Tibial artery (tissue), 4 donors: ENCODE measurements around the gene ROCK2.

Experiments
- DNase-seq, 2 donors: peaks; one replicate each; pipeline ENCODE4 v3.0.0-alpha.2; 2019
- H3K27ac ChIP-seq, 2 donors: fragments of 200-600 bp; sonication (generic) in 1 of 2; 1 replicate in 1 of 2; 2 replicates in 1 of 2; pipeline ENCODE4 v1.5.1; 2018 to 2019; ENCODE audit warnings: mild to moderate bottlenecking in 1 of 2
- H3K27me3 ChIP-seq, 2 donors: fragments of 200-600 bp; sonication (generic) in 1 of 2; one replicate each; pipeline versions ENCODE4 v1.5.1 to v1.6.0; 2016 to 2019
- H3K36me3 ChIP-seq, 3 donors: fragments of 200-600 bp; sonication (generic) in 2 of 3; one replicate each; pipeline ENCODE4 v1.5.1; 2016 to 2019; ENCODE audit warnings: mild to moderate bottlenecking in 2 of 3
- H3K4me1 ChIP-seq, 4 donors: fragments of 200-600 bp; sonication (generic) in 2 of 4; 1 replicate in 3 of 4; 2 replicates in 1 of 4; pipeline ENCODE4 v1.5.1; 2016 to 2019
- H3K4me3 ChIP-seq, 2 donors: fragments of 200-600 bp; sonication (generic) in 1 of 2; 1 replicate in 1 of 2; 2 replicates in 1 of 2; pipeline ENCODE4 v1.5.1; 2018 to 2019; ENCODE audit warnings: mild to moderate bottlenecking in 2 of 2
- H3K9me3 ChIP-seq, 3 donors: fragments of 200-600 bp; sonication (generic) in 1 of 3; one replicate each; pipeline ENCODE4 v1.5.1; 2016 to 2019
- intact Hi-C: fragments of 100-400 bp; cut with DNase I; formaldehyde crosslinking; loops from one replicate; pipeline ENCODE4 v1.15.0; 2023; ENCODE audit warnings: low total_unique reads
- TF ChIP-seq, protein P1 (sequence below), 2 experiments: fragments of 200-600 bp in 1 of 2; fragments of 450-650 bp in 1 of 2; IDR thresholded peaks; one replicate each; pipeline ENCODE4 v1.5.1; 2017 to 2019; ENCODE audit warnings: antibody characterized with exemption in 2 of 2, mild to moderate bottlenecking in 1 of 2, moderate library complexity in 1 of 2

The ROCK2 gene

DNA sequence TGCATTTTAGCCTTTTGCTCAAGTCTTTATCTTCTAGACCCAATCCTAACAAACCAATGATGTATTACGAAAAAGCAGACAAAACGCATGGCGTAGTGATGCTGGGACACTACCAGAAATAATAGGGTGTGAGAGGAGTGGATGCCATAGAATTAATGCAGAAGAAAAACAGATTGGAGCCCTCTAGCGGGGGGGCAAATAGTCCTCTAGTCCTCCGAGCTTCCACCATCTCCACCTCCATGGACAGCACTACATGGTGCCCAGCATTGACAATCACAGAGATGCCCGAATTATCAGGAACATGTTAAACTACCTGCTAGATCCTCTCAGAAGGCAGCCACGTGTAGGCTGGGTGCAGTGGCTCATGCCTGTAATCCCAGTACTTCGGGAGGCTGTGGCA, 15.4 kb upstream of the ROCK2 start:
- intact Hi-C loops, result no loop called here
- H3K4me3 ChIP-seq, result no peak overlapping the region

DNA sequence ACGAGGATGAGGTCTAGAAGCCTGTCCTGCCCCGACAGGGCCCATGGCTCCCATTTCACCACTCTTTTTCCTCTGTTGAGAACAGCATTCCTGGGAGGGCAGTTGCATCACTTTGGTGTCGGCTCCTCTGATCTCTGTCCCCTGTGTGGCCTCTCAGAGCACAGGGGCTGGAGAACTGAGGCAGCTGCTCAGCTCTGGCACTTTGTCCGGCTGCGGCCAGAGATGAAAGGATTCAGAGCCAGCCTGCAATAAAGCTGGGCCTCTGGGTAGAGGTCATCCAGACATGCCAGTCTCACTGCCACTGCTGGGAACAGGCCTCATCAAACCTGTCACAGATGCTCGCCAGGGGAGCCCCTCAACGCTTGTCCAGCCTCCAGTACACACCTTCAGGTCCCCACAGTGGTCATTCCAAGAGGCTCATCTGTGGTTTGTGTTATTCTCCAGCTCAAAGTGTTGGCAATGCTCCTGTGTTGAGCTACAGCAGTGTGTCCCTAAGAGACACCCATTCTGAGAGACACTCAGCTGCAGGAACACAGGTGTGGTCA, 13.1 kb upstream of the ROCK2 start:
- peaks cover 0 to 10% (median 7%) of the 10 kb centered on the region in 4 donors for H3K4me1 ChIP-seq
- DNase-seq, result no peak
- no peak overlapping the region for H3K4me3 ChIP-seq
- intact Hi-C loops, result no loop called here
- H3K36me3 ChIP-seq, result no peaks in the 10 kb centered on the region
- no peak overlapping the region for H3K27ac ChIP-seq
- TF ChIP-seq, protein P1, sequence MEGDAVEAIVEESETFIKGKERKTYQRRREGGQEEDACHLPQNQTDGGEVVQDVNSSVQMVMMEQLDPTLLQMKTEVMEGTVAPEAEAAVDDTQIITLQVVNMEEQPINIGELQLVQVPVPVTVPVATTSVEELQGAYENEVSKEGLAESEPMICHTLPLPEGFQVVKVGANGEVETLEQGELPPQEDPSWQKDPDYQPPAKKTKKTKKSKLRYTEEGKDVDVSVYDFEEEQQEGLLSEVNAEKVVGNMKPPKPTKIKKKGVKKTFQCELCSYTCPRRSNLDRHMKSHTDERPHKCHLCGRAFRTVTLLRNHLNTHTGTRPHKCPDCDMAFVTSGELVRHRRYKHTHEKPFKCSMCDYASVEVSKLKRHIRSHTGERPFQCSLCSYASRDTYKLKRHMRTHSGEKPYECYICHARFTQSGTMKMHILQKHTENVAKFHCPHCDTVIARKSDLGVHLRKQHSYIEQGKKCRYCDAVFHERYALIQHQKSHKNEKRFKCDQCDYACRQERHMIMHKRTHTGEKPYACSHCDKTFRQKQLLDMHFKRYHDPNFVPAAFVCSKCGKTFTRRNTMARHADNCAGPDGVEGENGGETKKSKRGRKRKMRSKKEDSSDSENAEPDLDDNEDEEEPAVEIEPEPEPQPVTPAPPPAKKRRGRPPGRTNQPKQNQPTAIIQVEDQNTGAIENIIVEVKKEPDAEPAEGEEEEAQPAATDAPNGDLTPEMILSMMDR (IDR thresholded peaks at IDR 0.05), result no peak
- H3K9me3 ChIP-seq, result no peaks in the 10 kb centered on the region
- H3K27me3 ChIP-seq, result no peaks in the 10 kb centered on the region

More for the DNA sequence above, 15.4 kb upstream of the ROCK2 start:
- TF ChIP-seq, protein P1 (IDR thresholded peaks at IDR 0.05), result no peak
- Histone ChIP-seq H3K9me3 (no peaks in the 10 kb centered on the region), H3K27me3 (no peaks in the 10 kb centered on the region), H3K36me3 (no peaks in the 10 kb centered on the region), H3K27ac (no peak overlapping the region), H3K4me1 (peaks cover 0 to 10% (median 7%) of the 10 kb centered on the region in 4 donors)
- no peak for DNase-seq

DNA sequence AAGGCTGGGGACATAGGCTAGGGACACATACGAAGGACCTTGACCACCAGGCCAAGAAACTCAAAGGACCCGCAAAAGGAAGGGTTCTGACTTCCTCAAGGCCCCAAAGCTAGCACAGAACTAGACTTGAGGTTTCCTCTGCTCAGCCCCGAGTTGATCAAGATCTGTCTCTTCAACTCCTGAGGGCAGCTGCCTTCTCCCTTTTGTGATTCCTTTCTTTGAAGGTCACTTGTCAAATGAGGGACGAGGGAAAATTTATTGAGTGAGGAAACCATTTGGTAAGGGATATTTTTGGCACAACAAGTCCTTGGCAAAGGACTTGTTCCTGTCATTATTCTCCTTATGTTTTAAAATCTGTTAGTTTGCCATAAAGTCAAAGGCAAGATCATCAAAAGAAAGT, 12.3 kb upstream of the ROCK2 start:
- H3K27me3 ChIP-seq, result no peaks in the 10 kb centered on the region
- H3K4me1 ChIP-seq, result peaks cover 0 to 10% (median 7%) of the 10 kb centered on the region in 4 donors
- no peak overlapping the region for H3K4me3 ChIP-seq
- intact Hi-C loops, result no loop called here
- H3K36me3 ChIP-seq, result no peaks in the 10 kb centered on the region
- H3K9me3 ChIP-seq, result no peaks in the 10 kb centered on the region
- no peak for DNase-seq
- TF ChIP-seq, protein P1 (IDR thresholded peaks at IDR 0.05), result no peak
- H3K27ac ChIP-seq, result no peak overlapping the region

DNA sequence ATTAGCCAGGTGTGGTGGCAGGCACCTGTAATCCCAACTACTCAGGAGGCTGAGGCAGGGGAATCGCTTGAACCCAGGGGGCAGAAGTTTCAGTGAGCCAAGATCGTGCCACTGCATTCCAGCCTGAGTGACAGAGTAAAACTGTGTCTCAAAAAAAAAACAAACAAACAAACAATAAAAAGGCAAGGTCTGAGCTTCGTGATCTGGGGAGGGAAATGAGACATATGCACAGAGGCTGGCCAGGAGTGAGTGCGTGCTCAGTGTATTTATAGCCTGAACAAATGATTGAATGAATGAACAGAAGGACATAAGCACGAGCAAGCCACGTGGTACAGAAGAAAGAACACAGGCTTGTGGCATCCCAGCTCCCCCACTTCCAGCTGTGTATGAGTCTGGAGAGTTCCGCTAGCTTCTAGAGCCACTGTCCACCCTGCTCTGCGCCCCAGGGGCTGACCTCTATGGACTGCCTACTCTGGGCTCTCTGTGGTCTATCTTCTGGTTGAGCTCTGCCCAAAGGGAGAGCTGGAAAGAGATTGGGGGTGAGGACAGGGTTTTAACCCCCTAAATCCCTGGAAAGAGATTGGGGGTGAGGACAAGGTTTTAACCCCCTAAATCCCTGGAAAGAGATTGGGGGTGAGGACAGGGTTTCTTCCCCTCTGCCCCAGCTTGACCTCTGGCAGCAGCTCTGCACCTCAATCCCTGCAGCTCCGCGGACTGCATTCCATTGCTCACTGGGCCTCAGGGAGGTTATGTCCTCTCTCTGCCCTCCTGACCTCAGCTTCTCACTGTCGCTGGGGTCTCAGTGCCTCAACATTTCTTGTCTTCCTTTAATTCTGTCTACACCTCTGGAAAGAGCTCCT, 11.0 kb upstream of the ROCK2 start:
- H3K27me3 ChIP-seq, result no peaks in the 10 kb centered on the region
- intact Hi-C loops, result no loop called here
- DNase-seq, result no peak
- H3K9me3 ChIP-seq, result no peaks in the 10 kb centered on the region
- no peak overlapping the region for H3K27ac ChIP-seq
- no peaks in the 10 kb centered on the region for H3K36me3 ChIP-seq
- H3K4me1 ChIP-seq, result peaks cover 0 to 10% (median 7%) of the 10 kb centered on the region in 4 donors
- H3K4me3 ChIP-seq, result no peak overlapping the region
- TF ChIP-seq, protein P1 (IDR thresholded peaks at IDR 0.05), result no peak

DNA sequence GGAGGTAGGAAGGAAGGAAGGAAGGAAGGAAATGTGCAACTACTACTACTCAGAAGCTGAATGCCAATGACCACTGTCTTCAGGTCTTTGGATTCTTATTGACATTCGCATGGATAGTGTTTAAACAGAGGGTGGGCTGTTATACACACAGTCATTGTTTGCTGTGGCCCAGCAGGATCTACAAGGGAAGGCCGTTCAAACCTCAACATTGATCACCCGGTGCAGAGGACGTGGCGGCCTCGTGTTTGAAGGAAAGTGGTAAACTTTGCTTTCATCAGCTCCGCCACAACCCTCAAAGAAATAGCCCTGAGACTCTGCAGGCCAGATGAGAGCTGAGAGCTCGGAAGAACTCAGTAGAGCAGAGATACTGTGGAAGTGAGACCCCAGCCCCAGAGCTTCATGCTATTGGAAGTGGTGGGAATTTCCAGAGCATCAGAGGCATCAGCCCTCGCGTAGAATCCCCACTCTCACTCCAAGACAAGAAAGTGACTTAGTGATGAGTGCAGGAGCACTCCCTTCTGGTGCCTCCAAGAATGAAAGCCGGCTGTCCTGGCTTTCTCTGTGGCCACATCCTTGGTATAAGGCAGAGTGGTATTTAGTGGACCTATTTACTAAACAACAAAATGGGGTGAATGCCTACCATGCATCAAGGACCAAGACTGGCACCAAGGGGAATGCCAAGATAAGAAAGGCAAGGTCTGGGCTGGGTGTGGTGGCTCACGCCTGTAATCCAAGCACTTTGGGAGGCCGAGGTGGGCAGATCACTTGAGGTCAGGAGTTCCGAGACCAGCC, 10.1 kb upstream of the ROCK2 start:
- Histone ChIP-seq H3K27me3 (no peaks in the 10 kb centered on the region), H3K36me3 (no peaks in the 10 kb centered on the region), H3K27ac (no peak overlapping the region), H3K4me3 (no peak overlapping the region), H3K9me3 (no peaks in the 10 kb centered on the region), H3K4me1 (peaks cover 0 to 10% (median 7%) of the 10 kb centered on the region in 4 donors)
- TF ChIP-seq, protein P1 (IDR thresholded peaks at IDR 0.05), result no peak
- intact Hi-C loops, result no loop called here
- no peak for DNase-seq
